Panc1 (cell line): ENCODE data around the gene PADI6. TPM values are rescaled to one million over a fixed set of nuclear protein-coding genes. Genes with fewer than 3 reads are reported as not detected.

Experiments used
- ATAC-seq: fragments of 200-7000 bp; cut with Tn5 transposase; 2 replicates; pipeline ENCODE4 v1.9.1; 2020; ENCODE audit warnings: mild to moderate bottlenecking, moderate library complexity
- BruUV-seq: library from RNA; stranded (reverse); fragments of 400-500 nt; replicated peaks from 2 replicates; lab custom pipeline; 2021; lab: Mats Ljungman, UMichigan
- CTCF ChIA-PET: fragments of 300-600 bp; sonication (Branson Sonifier 250); formaldehyde crosslinking; loops from one replicate; lab custom pipeline; 2022; ENCODE audit warnings: antibody characterized with exemption; lab: Charles Lee
- POLR2A ChIA-PET: fragments of 300-600 bp; sonication (Branson Sonifier 250); formaldehyde crosslinking; loops from one replicate; lab custom pipeline; 2022; ENCODE audit warnings: antibody characterized with exemption; lab: Charles Lee
- DNase-seq: peaks from one replicate; pipeline ENCODE4 v3.0.0-alpha.2; 2010; ENCODE audit warnings: low read depth, low spot score
- H3K27ac ChIP-seq: 2 replicates; pipeline ENCODE4 v1.5.1; 2011; ENCODE audit warnings: mild to moderate bottlenecking, low read length, inconsistent platforms
- H3K27me3 ChIP-seq: fragments of 200-500 bp; sonication (Bioruptor generic); 2 replicates; pipeline ENCODE4 v1.6.0; 2014; ENCODE audit warnings: low read length, inconsistent platforms; ENCODE audit not compliant: control insufficient read depth, insufficient read depth
- H3K36me3 ChIP-seq: fragments of 200-500 bp; sonication (Bioruptor generic); 2 replicates; pipeline ENCODE4 v1.5.1; 2014; ENCODE audit warnings: inconsistent platforms, mild to moderate bottlenecking, low read length, moderate library complexity; ENCODE audit not compliant: control insufficient read depth, insufficient read depth
- H3K4me1 ChIP-seq: 2 replicates; pipeline ENCODE4 v1.5.1; 2011; ENCODE audit warnings: inconsistent platforms, mild to moderate bottlenecking, low read length, moderate library complexity; ENCODE audit not compliant: control insufficient read depth, insufficient read depth
- H3K4me3 ChIP-seq, 2 experiments: 2 replicates each; pipeline ENCODE4 v1.5.1; 2011 to 2012; ENCODE audit warnings: low read depth in 2 of 2, low read length in 2 of 2, mild to moderate bottlenecking in 2 of 2, inconsistent platforms in 1 of 2, moderate library complexity in 1 of 2
- H3K9me3 ChIP-seq: fragments of 200-500 bp; sonication (Bioruptor generic); 2 replicates; pipeline ENCODE4 v1.5.1; 2014; ENCODE audit warnings: low read depth, mild to moderate bottlenecking, inconsistent platforms, low read length, moderate library complexity; ENCODE audit not compliant: control insufficient read depth, insufficient read depth
- CTCF ChIP-seq: fragments of 450-650 bp; IDR thresholded peaks from 2 replicates; pipeline ENCODE4 v1.5.1; 2017; ENCODE audit warnings: mild to moderate bottlenecking
- POLR2AphosphoS5 ChIP-seq: IDR thresholded peaks from 2 replicates; pipeline ENCODE4 v1.6.1; 2012; ENCODE audit warnings: mild to moderate bottlenecking, low read depth, low read length, moderate library complexity
- REST ChIP-seq, 2 experiments: IDR thresholded peaks; 2 replicates each; pipeline ENCODE4 v1.6.1; 2011 to 2012; ENCODE audit warnings: low read depth in 2 of 2, control low read depth in 1 of 2, low read length in 1 of 2, mild to moderate bottlenecking in 1 of 2, moderate library complexity in 1 of 2; ENCODE audit not compliant: insufficient read depth in 1 of 2
- SIN3A ChIP-seq: IDR thresholded peaks from 2 replicates; pipeline ENCODE4 v1.6.1; 2012; ENCODE audit warnings: low read depth, mild to moderate bottlenecking, low read length, moderate library complexity, borderline replicate concordance; ENCODE audit not compliant: insufficient read depth
- TCF7L2 ChIP-seq: IDR thresholded peaks from 2 replicates; pipeline ENCODE4 v1.6.1; 2011; ENCODE audit warnings: mild to moderate bottlenecking, low read depth, low read length, inconsistent platforms
- in situ Hi-C: cut with HindIII; loops from 2 replicates; pipeline ENCODE4 v1.10.0; 2016; ENCODE audit warnings: low sequenced_read_pairs, low pct_unique_long_range_greater_than_20kb
- intact Hi-C: fragments of 100-400 bp; cut with micrococcal nuclease; formaldehyde crosslinking; loops from one replicate; pipeline ENCODE4 v1.10.0; 2022; ENCODE audit not compliant: unreplicated experiment
- total RNA-seq: library from RNA; stranded (reverse); gene quantifications from one replicate; pipeline ENCODE4 v1.2.1, GENCODE V29; 2021; ENCODE audit not compliant: unreplicated experiment

Gene PADI6
- total RNA-seq, 1 experiment from 2014 or later = not detected

- BruUV-seq = no TSS peak
- H3K27ac ChIP-seq = no peak overlapping the region
- no peaks in the 10 kb centered on the region for H3K9me3 ChIP-seq
- H3K4me3 ChIP-seq = no peak overlapping the region
- no peaks in the 10 kb centered on the region for H3K27me3 ChIP-seq
- CTCF ChIA-PET = no interaction called here
- no peak for DNase-seq
- in situ Hi-C loops (no loop called here), intact Hi-C loops (no loop called here)
- peaks cover 6% of the 10 kb centered on the region for H3K36me3 ChIP-seq
- H3K4me1 ChIP-seq = peaks cover 24% of the 10 kb centered on the region
- no peak for ATAC-seq
- TF ChIP-seq POLR2AphosphoS5 (no peak), REST (IDR thresholded peaks at IDR 0.05; ENCODE audit: insufficient read depth in 1 of 2, low read depth in 2 of 2, low read length in 1 of 2) (no peak), TCF7L2 (no peak), SIN3A (no peak), CTCF (no peak)
- POLR2A ChIA-PET = interaction anchor here (0.7 kb wide), 1 partner anchor 18 kb away, joined by 3 read pairs; no protein-coding TSS in a partner anchor
These were observed 62.0 kb downstream of the PADI6 start for GRCh38 chr1:17434016-17434415.

GRCh38 chr1:17434601-17435000, 62.6 kb downstream of the PADI6 start:
- BruUV-seq = no TSS peak
- no peak overlapping the region for H3K4me3 ChIP-seq
- no peak for TF ChIP-seq POLR2AphosphoS5
- TF ChIP-seq CTCF = no peak
- TF ChIP-seq TCF7L2 = no peak
- TF ChIP-seq SIN3A = no peak
- no peak for TF ChIP-seq REST (IDR thresholded peaks at IDR 0.05; ENCODE audit: insufficient read depth in 1 of 2, low read depth in 2 of 2, low read length in 1 of 2)
- H3K9me3 ChIP-seq = no peaks in the 10 kb centered on the region
- peaks cover 2% of the 10 kb centered on the region; the same call in 1 of the 2 replicates for H3K36me3 ChIP-seq
- CTCF ChIA-PET = no interaction called here
- peaks cover 24% of the 10 kb centered on the region for H3K4me1 ChIP-seq
- DNase-seq (no peak), ATAC-seq (no peak)
- in situ Hi-C loops (no loop called here), intact Hi-C loops (no loop called here)
- H3K27ac ChIP-seq = no peak overlapping the region
- no peaks in the 10 kb centered on the region for H3K27me3 ChIP-seq
- POLR2A ChIA-PET = interaction anchor here (0.7 kb wide), 1 partner anchor 18 kb away, joined by 3 read pairs; no protein-coding TSS in a partner anchor
